Mesendoderm (in vitro differentiated cells): ENCODE data around the gene CLSTN1.
A peak's percentile ranks its signal among the peaks of the same experiment; 100 is the strongest.
"Not testable (repeated sequence)": the region's sequence is repeated elsewhere in the genome, so short reads cannot be mapped to it uniquely, and the experiment has no call there.

ENCODE experiments used
- DNase-seq: peaks from one replicate; pipeline ENCODE4 v3.0.0; 2013
- H2AK5ac ChIP-seq: 2 replicates; pipeline ENCODE4 v1.6.1; 2013; ENCODE audit warnings: low read length, inconsistent platforms
- H2BK120ac ChIP-seq: 2 replicates; pipeline ENCODE4 v1.6.1; 2013; ENCODE audit warnings: low read depth, mild to moderate bottlenecking, low read length, moderate library complexity, mixed read lengths
- H2BK15ac ChIP-seq: replicated peaks from 2 replicates; pipeline ENCODE4 v1.6.1; 2013; ENCODE audit warnings: low read depth, mild to moderate bottlenecking, moderate library complexity
- H2BK5ac ChIP-seq: 2 replicates; pipeline ENCODE4 v1.6.1; 2013; ENCODE audit warnings: low read length, inconsistent platforms
- H3K18ac ChIP-seq: 2 replicates; pipeline ENCODE4 v1.6.1; 2013; ENCODE audit warnings: mild to moderate bottlenecking, low read length, mixed read lengths
- H3K23ac ChIP-seq: one replicate; pipeline ENCODE4 v1.6.1; 2013; ENCODE audit warnings: low read length
- H3K27ac ChIP-seq: 2 replicates; pipeline ENCODE4 v1.5.1; 2013; ENCODE audit warnings: low read depth, mild to moderate bottlenecking, inconsistent platforms, low read length, moderate library complexity
- H3K27me3 ChIP-seq: 2 replicates; pipeline ENCODE4 v1.6.1; 2013; ENCODE audit warnings: low read length, control low read depth, mild to moderate bottlenecking, inconsistent platforms; ENCODE audit not compliant: insufficient read depth, poor library complexity
- H3K36me3 ChIP-seq: 2 replicates; pipeline ENCODE4 v1.6.1; 2013; ENCODE audit warnings: low read length, inconsistent platforms; ENCODE audit not compliant: control insufficient read depth, insufficient read depth
- H3K4ac ChIP-seq: one replicate; pipeline ENCODE4 v1.6.1; 2013; ENCODE audit warnings: low read depth, mild to moderate bottlenecking, low read length, moderate library complexity
- H3K4me1 ChIP-seq: 2 replicates; pipeline ENCODE4 v1.6.1; 2013; ENCODE audit warnings: low read depth, low read length, inconsistent platforms; ENCODE audit not compliant: control insufficient read depth
- H3K4me2 ChIP-seq: 2 replicates; pipeline ENCODE4 v1.6.1; 2013; ENCODE audit warnings: low read length
- H3K4me3 ChIP-seq: 2 replicates; pipeline ENCODE4 v1.5.1; 2013; ENCODE audit warnings: mild to moderate bottlenecking, low read length
- H3K56ac ChIP-seq: one replicate; pipeline ENCODE4 v1.6.1; 2013; ENCODE audit warnings: low read length
- H3K79me1 ChIP-seq: 2 replicates; pipeline ENCODE4 v1.6.1; 2013; ENCODE audit warnings: low read length, inconsistent platforms
- H3K79me2 ChIP-seq: 2 replicates; pipeline ENCODE4 v1.6.1; 2013; ENCODE audit warnings: mild to moderate bottlenecking, low read length; ENCODE audit not compliant: control insufficient read depth, insufficient read depth
- H3K9ac ChIP-seq: 2 replicates; pipeline ENCODE4 v1.6.1; 2013; ENCODE audit warnings: low read length, inconsistent platforms
- H4K5ac ChIP-seq: one replicate; pipeline ENCODE4 v1.6.1; 2013; ENCODE audit warnings: low read length
- H4K8ac ChIP-seq: one replicate; pipeline ENCODE4 v1.6.1; 2013; ENCODE audit warnings: low read depth, mild to moderate bottlenecking, control low read depth, low read length, moderate library complexity
- WGBS: extraction: QIAGEN DNeasy Blood & Tissue Kit; methylation state at CpG from one replicate; pipeline ENCODE4 v1.1.7; 2013; ENCODE audit warnings: low lambda C conversion rate, missing lambda C conversion rate; ENCODE audit not compliant: insufficient coverage; ENCODE audit errors: extremely low coverage; 5-methylcytosine and 5-hydroxymethylcytosine counted together

CLSTN1 gene

GRCh38 chr1:9753121-9753531 lies 70.6 kb downstream of the CLSTN1 start:
- no peak overlapping the region for H2BK15ac ChIP-seq
- no peak overlapping the region for H3K4ac ChIP-seq
- WGBS: no CpG with 5 or more reads among the region's 12 CpGs

GRCh38 chr1:9751971-9752370 lies 71.8 kb downstream of the CLSTN1 start:
- Histone ChIP-seq H2BK5ac (no peak overlapping the region), H2BK15ac (no peak overlapping the region), H3K23ac (no peak overlapping the region), H3K79me2 (no peaks in the 10 kb centered on the region), H3K18ac (no peak overlapping the region), H3K79me1 (no peaks in the 10 kb centered on the region), H3K4me1 (peaks cover 2% of the 10 kb centered on the region), H3K9ac (no peak overlapping the region), H3K4ac (no peak overlapping the region), H3K27me3 (no peaks in the 10 kb centered on the region), H3K4me3 (no peak overlapping the region), H3K27ac (no peak overlapping the region), H4K5ac (no peak overlapping the region), H3K36me3 (peaks cover 2% of the 10 kb centered on the region), H2BK120ac (no peak overlapping the region), H4K8ac (no peak overlapping the region), H2AK5ac (no peak overlapping the region), H3K56ac (no peak overlapping the region), H3K4me2 (no peak overlapping the region)
- WGBS: no CpG with 5 or more reads among the region's 3 CpGs
- DNase-seq: no peak

More at GRCh38 chr1:9753121-9753531, 70.6 kb downstream of the CLSTN1 start:
- peaks cover 1% of the 10 kb centered on the region for H3K79me1 ChIP-seq
- H2AK5ac ChIP-seq: no peak overlapping the region
- DNase-seq: peak; percentile 31
- H3K27ac ChIP-seq: no peak overlapping the region
- H4K5ac ChIP-seq: no peak overlapping the region
- no peak overlapping the region for H3K18ac ChIP-seq
- no peaks in the 10 kb centered on the region for H3K27me3 ChIP-seq
- no peak overlapping the region for H3K4me3 ChIP-seq
- no peak overlapping the region for H3K9ac ChIP-seq
- no peak overlapping the region for H3K4me2 ChIP-seq
- no peak overlapping the region for H2BK120ac ChIP-seq
- peaks cover 2% of the 10 kb centered on the region for H3K4me1 ChIP-seq
- H3K23ac ChIP-seq: no peak overlapping the region
- no peak overlapping the region for H2BK5ac ChIP-seq
- H3K56ac ChIP-seq: no peak overlapping the region
- peaks cover 2% of the 10 kb centered on the region for H3K36me3 ChIP-seq
- peaks cover 2% of the 10 kb centered on the region for H3K79me2 ChIP-seq
- no peak overlapping the region for H4K8ac ChIP-seq

GRCh38 chr1:9749361-9749760 lies 74.4 kb downstream of the CLSTN1 start:
- H3K4me1 ChIP-seq: no peaks in the 10 kb centered on the region

GRCh38 chr1:9748391-9748790 lies 75.4 kb downstream of the CLSTN1 start:
- not testable (repeated sequence) for DNase-seq, H3K79me2 ChIP-seq, H4K8ac ChIP-seq, H3K56ac ChIP-seq, H3K27me3 ChIP-seq, H3K4me1 ChIP-seq, H4K5ac ChIP-seq, H2AK5ac ChIP-seq, H3K9ac ChIP-seq, H3K4ac ChIP-seq, H2BK120ac ChIP-seq, H2BK5ac ChIP-seq, H3K27ac ChIP-seq, H3K23ac ChIP-seq, H3K36me3 ChIP-seq, H3K4me3 ChIP-seq, H3K4me2 ChIP-seq, H3K18ac ChIP-seq, H3K79me1 ChIP-seq, H2BK15ac ChIP-seq
- WGBS: no CpG with 5 or more reads among the region's 9 CpGs

More at GRCh38 chr1:9749361-9749760, 74.4 kb downstream of the CLSTN1 start:
- no peak overlapping the region for H2BK5ac ChIP-seq
- no peak overlapping the region for H3K56ac ChIP-seq
- H3K4me2 ChIP-seq: no peak overlapping the region
- H3K4me3 ChIP-seq: no peak overlapping the region
- H3K4ac ChIP-seq: no peak overlapping the region
- H3K18ac ChIP-seq: no peak overlapping the region
- H4K8ac ChIP-seq: no peak overlapping the region
- no peaks in the 10 kb centered on the region for H3K79me2 ChIP-seq
- DNase-seq: no peak
- H3K27me3 ChIP-seq: no peaks in the 10 kb centered on the region
- WGBS: no CpG with 5 or more reads among the region's 14 CpGs
- H3K9ac ChIP-seq: no peak overlapping the region
- H2BK15ac ChIP-seq: no peak overlapping the region
- no peak overlapping the region for H2BK120ac ChIP-seq
- no peak overlapping the region for H2AK5ac ChIP-seq
- H3K23ac ChIP-seq: no peak overlapping the region
- no peaks in the 10 kb centered on the region for H3K79me1 ChIP-seq
- H4K5ac ChIP-seq: no peak overlapping the region
- H3K36me3 ChIP-seq: peaks cover 2% of the 10 kb centered on the region
- no peak overlapping the region for H3K27ac ChIP-seq

- no CpG with 5 or more reads among the region's 7 CpGs for WGBS
- Histone ChIP-seq H3K27me3 (no peaks in the 10 kb centered on the region), H3K79me2 (no peaks in the 10 kb centered on the region), H2BK5ac (no peak overlapping the region), H2AK5ac (no peak overlapping the region), H3K56ac (no peak overlapping the region), H2BK15ac (no peak overlapping the region), H2BK120ac (no peak overlapping the region), H3K27ac (no peak overlapping the region), H3K9ac (no peak overlapping the region), H3K4ac (no peak overlapping the region), H3K4me3 (no peak overlapping the region), H4K5ac (no peak overlapping the region), H3K23ac (no peak overlapping the region), H4K8ac (no peak overlapping the region), H3K18ac (no peak overlapping the region), H3K79me1 (no peaks in the 10 kb centered on the region), H3K4me2 (no peak overlapping the region), H3K36me3 (peaks cover 5% of the 10 kb centered on the region), H3K4me1 (no peaks in the 10 kb centered on the region)
- no peak for DNase-seq
Measured at GRCh38 chr1:9746651-9747050, 77.1 kb downstream of the CLSTN1 start.

- Histone ChIP-seq H2BK5ac (no peak overlapping the region), H4K8ac (no peak overlapping the region), H3K23ac (no peak overlapping the region), H3K4me1 (no peaks in the 10 kb centered on the region), H2BK15ac (no peak overlapping the region), H3K4me2 (no peak overlapping the region), H3K56ac (no peak overlapping the region), H3K4me3 (no peak overlapping the region), H3K27ac (no peak overlapping the region), H3K79me2 (no peaks in the 10 kb centered on the region), H3K18ac (no peak overlapping the region), H3K9ac (no peak overlapping the region), H4K5ac (no peak overlapping the region), H3K79me1 (no peaks in the 10 kb centered on the region), H2AK5ac (no peak overlapping the region), H3K36me3 (peaks cover 6% of the 10 kb centered on the region), H3K27me3 (no peaks in the 10 kb centered on the region), H3K4ac (no peak overlapping the region), H2BK120ac (no peak overlapping the region)
- DNase-seq: no peak
- no CpG with 5 or more reads among the region's 3 CpGs for WGBS
Measured at GRCh38 chr1:9746211-9746610, 77.6 kb downstream of the CLSTN1 start.
